Measurements from ENCODE around the gene LILRB5. TPM values are rescaled to one million over a fixed set of nuclear protein-coding genes. Genes with fewer than 3 reads are reported as not detected.

Gene LILRB5
- total and polyA plus RNA-seq, 9 of the 15 experiments (the other 6 are each of a cell fraction or from before 2014, with no cell fraction given): not detected

GRCh38 chr19:54203151-54203611 lies 53.9 kb downstream of the LILRB5 start (continued):
- TF ChIP-seq, protein P1, sequence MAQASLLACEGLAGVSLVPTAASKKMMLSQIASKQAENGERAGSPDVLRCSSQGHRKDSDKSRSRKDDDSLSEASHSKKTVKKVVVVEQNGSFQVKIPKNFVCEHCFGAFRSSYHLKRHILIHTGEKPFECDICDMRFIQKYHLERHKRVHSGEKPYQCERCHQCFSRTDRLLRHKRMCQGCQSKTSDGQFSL (CRISPR knock-in tag; IDR thresholded peaks at IDR 0.05): no peak
- TF ChIP-seq, protein P1 (tag; IDR thresholded peaks at IDR 0.05): no peak
- TF ChIP-seq ZNF282 (CRISPR knock-in tag; IDR thresholded peaks at IDR 0.05) (no peak), AFF4 (CRISPR knock-in tag; IDR thresholded peaks at IDR 0.05) (0 out of 2 replicates have a peak, but pooled peaks have one; percentile 37), ATF1 (CRISPR knock-in tag; IDR thresholded peaks at IDR 0.05) (no peak), ATF1 (tag; IDR thresholded peaks at IDR 0.05) (no peak), LCOR (CRISPR knock-in tag; IDR thresholded peaks at IDR 0.05) (0 out of 2 replicates have a peak, but pooled peaks have one; percentile 40), ZNF175 (CRISPR knock-in tag; IDR thresholded peaks at IDR 0.05; ENCODE audit: low read depth) (no peak), SMARCA5 (IDR thresholded peaks at IDR 0.05) (no peak), RBM14 (IDR thresholded peaks at IDR 0.05; ENCODE audit: borderline replicate concordance, insufficient read depth, low read depth, low read length) (no peak), ZNF408 (CRISPR knock-in tag; IDR thresholded peaks at IDR 0.05; ENCODE audit: low read depth) (no peak), PHB2 (IDR thresholded peaks at IDR 0.05; ENCODE audit: low read depth) (no peak), KAT7 (CRISPR knock-in tag; IDR thresholded peaks at IDR 0.05; ENCODE audit: borderline replicate concordance) (0 out of 2 replicates have a peak, but pooled peaks have one; percentile 22), SMAD4 (CRISPR knock-in tag; conservative IDR thresholded peaks at IDR 0.05) (no peak), SRSF3 (IDR thresholded peaks at IDR 0.05; ENCODE audit: insufficient read depth, low read length) (no peak), POLR2A (conservative IDR thresholded peaks at IDR 0.05) (0 out of 2 replicates have a peak, but pooled peaks have one; percentile 49), PKNOX1 (IDR thresholded peaks at IDR 0.05) (no peak), NFE2 (IDR thresholded peaks at IDR 0.05; ENCODE audit: low read depth) (no peak), GABPA (tag; conservative IDR thresholded peaks at IDR 0.05; ENCODE audit: low read depth) (no peak)
- TF ChIP-seq, protein P2, sequence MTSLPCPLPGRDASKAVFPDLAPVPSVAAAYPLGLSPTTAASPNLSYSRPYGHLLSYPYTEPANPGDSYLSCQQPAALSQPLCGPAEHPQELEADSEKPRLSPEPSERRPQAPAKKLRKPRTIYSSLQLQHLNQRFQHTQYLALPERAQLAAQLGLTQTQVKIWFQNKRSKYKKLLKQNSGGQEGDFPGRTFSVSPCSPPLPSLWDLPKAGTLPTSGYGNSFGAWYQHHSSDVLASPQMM (CRISPR knock-in tag; IDR thresholded peaks at IDR 0.05): no peak
- TF ChIP-seq, protein P3, sequence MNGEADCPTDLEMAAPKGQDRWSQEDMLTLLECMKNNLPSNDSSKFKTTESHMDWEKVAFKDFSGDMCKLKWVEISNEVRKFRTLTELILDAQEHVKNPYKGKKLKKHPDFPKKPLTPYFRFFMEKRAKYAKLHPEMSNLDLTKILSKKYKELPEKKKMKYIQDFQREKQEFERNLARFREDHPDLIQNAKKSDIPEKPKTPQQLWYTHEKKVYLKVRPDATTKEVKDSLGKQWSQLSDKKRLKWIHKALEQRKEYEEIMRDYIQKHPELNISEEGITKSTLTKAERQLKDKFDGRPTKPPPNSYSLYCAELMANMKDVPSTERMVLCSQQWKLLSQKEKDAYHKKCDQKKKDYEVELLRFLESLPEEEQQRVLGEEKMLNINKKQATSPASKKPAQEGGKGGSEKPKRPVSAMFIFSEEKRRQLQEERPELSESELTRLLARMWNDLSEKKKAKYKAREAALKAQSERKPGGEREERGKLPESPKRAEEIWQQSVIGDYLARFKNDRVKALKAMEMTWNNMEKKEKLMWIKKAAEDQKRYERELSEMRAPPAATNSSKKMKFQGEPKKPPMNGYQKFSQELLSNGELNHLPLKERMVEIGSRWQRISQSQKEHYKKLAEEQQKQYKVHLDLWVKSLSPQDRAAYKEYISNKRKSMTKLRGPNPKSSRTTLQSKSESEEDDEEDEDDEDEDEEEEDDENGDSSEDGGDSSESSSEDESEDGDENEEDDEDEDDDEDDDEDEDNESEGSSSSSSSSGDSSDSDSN (IDR thresholded peaks at IDR 0.05; ENCODE audit: borderline replicate concordance in 1 of 2, low read depth in 2 of 2, low read length in 2 of 2): no peak
